ENCODE results near the gene MS4A4A.
A peak's percentile ranks its signal among the peaks of the same experiment; 100 is the strongest.
"Not testable (repeated sequence)": the region's sequence is repeated elsewhere in the genome, so short reads cannot be mapped to it uniquely, and the experiment has no call there.

Gene MS4A4A

DNA sequence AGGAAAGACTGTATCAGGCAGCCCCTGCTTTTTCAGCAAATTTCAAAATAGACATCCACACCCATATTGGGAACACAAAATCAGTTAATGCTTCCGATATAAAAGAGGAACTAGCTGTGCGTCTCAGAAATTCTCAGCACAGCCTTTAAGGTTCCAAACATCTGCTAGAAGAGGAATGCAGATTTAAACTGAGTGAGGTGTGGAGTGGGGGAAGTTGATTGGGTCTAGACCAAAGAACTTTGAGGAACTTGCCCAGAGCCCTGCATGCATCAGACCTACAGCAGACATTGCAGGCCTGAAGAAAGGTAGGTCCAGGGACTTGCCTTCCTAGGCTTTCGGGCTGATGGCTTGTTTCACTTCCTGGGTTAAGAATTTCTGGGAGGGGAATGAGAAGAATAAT, at the start of gene MS4A4A:
Gene MS4A4A, plus strand, starts transcription at position 255 of the 400 bp plus-strand sequence. Its CDS starts 10 bp downstream, at position 265.
- DNase-seq: no peak

- DNase-seq: no peak
Measured at GRCh38 chr11:60230681-60231080, 49.8 kb upstream of the MS4A4A start.

DNA sequence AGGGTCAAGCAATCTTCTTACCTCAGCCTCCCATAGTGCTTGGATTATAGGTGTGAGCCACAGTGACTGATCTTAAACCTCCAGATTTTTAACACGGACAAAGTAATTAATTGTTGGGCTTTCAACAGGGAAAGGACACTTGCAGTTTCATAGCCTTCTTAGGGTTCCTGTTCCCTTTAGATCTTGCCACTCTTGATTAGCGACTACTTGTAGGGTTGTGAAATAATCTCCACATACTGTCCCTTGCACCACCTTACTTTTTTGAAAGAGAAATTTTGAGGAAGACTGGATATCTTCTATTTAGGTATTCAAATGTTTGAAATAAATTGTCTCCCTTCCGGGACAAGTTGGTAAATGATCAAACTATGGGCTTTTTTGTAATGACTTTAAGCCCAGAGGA, 45.1 kb upstream of the MS4A4A start:
- DNase-seq: no peak

GRCh38 chr11:60240662-60241061, 39.8 kb upstream of the MS4A4A start:
- DNase-seq: no peak

- DNase-seq: no peak
Measured at GRCh38 chr11:60241786-60242185, 38.7 kb upstream of the MS4A4A start.

DNA sequence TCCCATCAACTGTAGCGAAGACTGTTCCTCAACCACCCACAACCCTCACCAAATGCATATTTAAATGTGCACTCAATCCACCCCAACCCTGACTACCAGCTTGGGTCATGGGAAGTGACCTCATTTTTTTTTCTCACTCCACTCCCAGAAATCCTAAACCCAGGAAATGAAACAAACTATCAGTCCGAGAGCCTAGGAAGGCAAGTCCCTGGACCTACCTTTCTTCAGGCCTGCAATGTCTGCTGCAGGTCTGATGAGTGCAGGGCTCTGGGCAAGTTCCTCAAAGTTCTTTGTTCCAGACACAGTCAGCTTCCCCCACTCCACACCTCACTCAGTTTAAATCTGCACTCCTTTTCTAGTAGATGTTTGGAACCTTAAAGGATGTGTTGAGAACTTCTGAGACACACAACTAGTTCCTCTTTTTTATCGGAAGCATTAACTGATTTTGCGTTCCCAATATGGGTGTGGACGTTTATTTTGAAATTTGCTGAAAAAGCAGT, 37.7 kb upstream of the MS4A4A start, which contains the start of gene MS4A4E:
Gene MS4A4E, minus strand, starts transcription at position 398 of the 500 bp plus-strand sequence. CDS start 13,082 bp downstream, outside the sequence.
- no peak for DNase-seq

DNA sequence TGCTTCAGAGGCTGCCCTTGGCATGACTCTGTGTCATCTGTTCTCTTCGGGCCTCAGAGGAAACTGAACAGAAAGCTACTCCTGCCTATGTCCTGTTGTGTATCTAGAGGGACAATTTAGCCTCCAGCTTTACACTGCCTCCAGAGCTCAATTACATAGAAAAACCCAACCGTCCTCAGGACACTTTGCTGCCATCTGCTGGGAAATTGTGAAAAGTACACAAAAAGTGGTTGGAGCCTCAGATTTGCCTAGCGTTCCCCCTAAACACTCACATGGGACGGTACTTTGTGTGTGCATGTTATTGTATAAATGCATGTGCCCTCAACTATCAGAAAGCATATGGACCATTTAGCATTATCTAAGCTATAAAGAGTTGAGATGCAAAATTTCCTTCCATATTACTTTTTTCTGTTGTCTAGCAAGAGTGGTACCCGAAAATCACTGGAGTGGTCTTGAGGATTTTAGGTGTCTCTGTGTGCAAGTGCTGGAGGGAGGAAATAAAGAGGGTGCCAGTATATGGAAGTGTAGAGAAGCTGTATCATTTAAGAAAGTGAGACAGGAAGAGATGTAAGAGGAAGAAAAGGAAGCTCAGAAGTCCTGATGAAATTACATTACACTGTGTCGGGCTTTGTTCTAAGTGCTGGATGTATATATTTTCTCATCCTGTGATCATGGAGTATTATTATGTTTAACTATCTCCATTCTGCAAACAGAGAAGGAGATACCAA, 28.8 kb upstream of the MS4A4A start:
- DNase-seq: no peak

GRCh38 chr11:60252213-60253108, 28.0 kb upstream of the MS4A4A start:
- no peak for DNase-seq

DNA sequence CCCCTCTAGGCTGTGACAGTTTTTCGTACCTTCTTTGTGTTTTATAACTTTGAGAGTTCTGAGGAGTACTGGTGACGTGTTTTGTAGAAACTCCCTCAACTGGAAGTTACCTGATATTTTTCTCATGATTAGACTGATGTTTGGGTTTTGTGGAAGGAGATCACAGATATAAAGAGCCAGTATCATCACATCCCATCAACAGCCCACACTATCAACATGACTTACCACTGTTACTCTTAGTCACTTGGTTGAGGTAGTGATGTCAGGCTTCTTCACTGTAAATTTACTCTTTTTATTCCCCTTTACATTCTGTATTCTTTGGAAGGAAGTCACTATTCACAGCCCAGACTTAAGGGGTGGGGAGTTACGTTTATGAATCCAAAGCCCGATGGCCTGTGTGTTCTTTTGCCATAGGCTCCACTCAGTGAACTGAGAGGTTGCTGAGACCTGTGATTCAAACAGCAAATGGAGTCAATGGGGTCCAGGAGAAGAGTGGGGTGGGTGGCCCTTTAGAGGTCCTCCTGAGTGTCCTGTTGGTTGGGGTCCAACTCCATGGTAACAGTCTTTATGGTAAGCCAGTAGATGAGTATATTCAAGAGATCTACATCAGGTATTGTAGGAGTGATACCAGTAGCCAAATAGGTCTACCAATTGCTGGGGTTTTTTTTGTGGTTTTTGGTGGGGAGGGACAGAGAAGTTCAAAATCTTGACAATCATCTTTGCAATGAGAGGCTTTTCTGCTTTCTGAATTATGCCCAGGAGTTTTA, 22.3 kb upstream of the MS4A4A start:
- DNase-seq: no peak

DNA sequence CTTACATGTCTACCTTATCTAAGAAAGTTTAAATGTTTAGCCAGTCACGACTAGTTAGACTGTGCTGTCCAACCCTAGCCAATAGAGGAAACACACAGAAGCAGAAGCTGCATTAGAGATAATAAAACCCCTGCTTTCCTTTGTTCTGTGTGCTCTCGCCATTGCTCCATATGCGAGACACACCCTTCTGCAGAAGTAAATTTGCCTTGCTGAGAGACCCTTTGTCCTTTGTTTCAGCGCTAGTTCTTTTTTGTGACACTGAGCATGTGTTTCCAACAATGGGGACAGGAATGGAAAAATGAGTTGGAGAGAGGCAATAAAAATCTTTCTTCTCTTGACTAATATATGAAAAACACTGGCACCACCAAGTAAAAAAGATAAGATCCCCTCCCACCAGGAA, 19.5 kb upstream of the MS4A4A start:
- no peak for DNase-seq

- DNase-seq: no peak
Measured at GRCh38 chr11:60263402-60263801, 17.1 kb upstream of the MS4A4A start.

DNA sequence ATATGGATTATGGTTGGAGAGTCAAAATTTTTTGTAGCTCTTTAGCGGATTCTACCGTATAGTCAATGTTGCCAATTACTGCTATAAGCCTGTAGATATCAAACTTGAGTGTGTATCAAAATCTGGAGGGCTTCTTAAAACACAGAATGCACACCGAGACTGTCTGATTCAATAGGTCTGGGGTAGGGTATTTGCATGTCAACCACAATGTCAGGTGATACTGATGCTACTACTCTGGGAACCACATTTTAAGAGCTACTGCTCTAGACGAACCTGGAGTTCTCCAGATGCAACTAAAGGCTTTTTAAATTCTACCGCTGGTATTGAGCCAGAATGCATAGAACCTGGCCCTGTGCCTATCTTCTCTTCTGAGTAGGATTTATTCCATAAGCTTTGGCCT, 15.8 kb upstream of the MS4A4A start:
- no peak for DNase-seq

- DNase-seq: peak; percentile 3
Measured at GRCh38 chr11:60265373-60266214, 14.9 kb upstream of the MS4A4A start.

- no peak for DNase-seq
Measured at GRCh38 chr11:60274416-60274815, 6.0 kb upstream of the MS4A4A start.

DNA sequence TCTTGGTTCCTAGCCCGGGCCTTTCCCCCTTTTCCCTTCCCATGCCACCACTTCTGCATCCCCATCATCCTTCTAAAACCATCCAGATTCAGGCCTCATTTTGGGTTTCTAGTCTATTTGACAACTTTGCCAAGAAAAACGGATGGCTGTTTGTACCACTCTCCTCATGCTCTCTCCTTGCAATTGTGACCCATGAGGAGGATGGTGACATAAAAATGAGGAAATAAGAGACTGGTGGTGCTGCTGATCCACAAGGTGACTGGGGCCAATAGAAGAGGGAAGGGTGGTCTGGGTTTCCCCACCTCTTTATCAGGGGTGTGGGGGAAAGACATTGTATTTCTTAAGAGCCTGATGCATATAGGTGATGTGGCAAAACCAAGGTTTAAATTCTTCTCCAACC, 1.0 kb downstream of the MS4A4A start:
- no peak for DNase-seq

- DNase-seq: no peak
Measured at GRCh38 chr11:60282286-60282685, 1.8 kb downstream of the MS4A4A start.

DNA sequence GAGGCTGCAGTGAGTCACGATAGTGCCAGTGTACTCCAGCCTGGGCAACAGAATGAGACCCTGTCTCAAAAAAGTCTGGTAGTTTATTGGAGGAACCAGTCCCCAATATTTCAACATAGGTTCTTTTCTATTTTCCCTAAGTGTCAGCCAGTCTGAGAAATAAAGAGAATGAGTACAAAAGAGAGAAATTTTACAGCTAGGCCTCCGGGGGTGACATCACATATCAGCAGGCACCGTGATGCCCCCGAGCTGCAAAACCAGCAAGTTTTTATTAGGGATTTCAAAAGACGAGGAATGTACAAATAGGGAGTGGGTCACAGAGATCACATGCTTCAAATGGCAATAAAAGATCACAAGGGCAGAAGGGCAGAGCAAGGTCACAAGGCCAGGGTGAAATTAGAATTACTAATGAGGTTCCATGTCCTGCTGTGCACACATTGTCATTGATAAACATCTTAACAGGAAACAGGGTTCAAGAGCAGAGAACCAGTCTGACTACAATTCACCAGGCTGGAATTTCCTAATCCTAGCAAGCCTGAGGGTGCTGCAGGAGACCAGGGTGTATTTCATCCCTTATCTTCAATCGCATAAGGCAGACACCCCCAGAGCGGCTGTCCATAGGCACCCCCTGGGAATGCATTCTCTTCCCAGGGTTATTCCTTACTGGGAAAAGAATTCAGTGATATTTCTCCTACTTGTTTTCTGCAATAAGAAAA, 5.1 kb downstream of the MS4A4A start:
- DNase-seq: not testable (repeated sequence)

DNA sequence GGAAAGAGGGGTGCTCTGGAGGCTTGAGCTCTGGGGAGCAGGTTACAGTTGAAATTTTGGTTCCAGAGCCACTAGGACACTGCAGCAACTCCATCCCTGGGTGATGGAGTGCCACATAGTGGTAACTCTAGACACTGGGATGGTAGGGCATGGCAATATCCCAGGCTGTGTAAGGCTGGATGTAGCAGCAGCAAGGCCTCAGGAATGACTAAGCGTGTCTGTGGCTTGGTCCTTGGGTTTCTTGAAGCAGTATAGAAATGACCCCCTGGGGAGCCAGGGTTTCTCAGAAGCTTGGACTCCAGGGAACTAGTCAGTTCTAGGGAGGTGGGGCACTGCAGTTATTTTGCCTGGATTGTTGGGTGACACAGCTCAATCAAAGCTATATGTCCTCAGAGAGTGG, 8.1 kb downstream of the MS4A4A start:
- no peak for DNase-seq

- no peak for DNase-seq
Measured at GRCh38 chr11:60292145-60292544, 11.7 kb downstream of the MS4A4A start.

GRCh38 chr11:60301178-60301577, 20.7 kb downstream of the MS4A4A start:
- DNase-seq: no peak

GRCh38 chr11:60301884-60302283, 21.4 kb downstream of the MS4A4A start:
- not testable (repeated sequence) for DNase-seq

All from NCI-H774 (cell line).